Endodermal cell (in vitro differentiated cells): ENCODE results near the gene GSPT1. TPM values are rescaled to one million over a fixed set of nuclear protein-coding genes. Genes with fewer than 3 reads are reported as not detected.

Experiments used
- DNase-seq: peaks from one replicate; pipeline ENCODE4 v3.0.0-alpha.2; 2017
- H3K27ac ChIP-seq: 2 replicates; pipeline ENCODE4 v1.5.1; 2013; ENCODE audit warnings: mild to moderate bottlenecking, low read depth, low read length, moderate library complexity
- H3K27me3 ChIP-seq: 2 replicates; pipeline ENCODE4 v1.6.1; 2013; ENCODE audit warnings: mild to moderate bottlenecking, low read length, moderate library complexity; ENCODE audit not compliant: insufficient read depth, control insufficient read depth, poor library complexity, severe bottlenecking
- H3K36me3 ChIP-seq: 2 replicates; pipeline ENCODE4 v1.7.0; 2013; ENCODE audit warnings: mild to moderate bottlenecking, low read length, moderate library complexity; ENCODE audit not compliant: control insufficient read depth, insufficient read depth
- H3K4me1 ChIP-seq: one replicate; pipeline ENCODE4 v1.7.0; 2013; ENCODE audit warnings: low read length; ENCODE audit not compliant: control insufficient read depth, insufficient read depth
- H3K4me3 ChIP-seq: 2 replicates; pipeline ENCODE4 v1.5.1; 2013; ENCODE audit warnings: mild to moderate bottlenecking, low read length, moderate library complexity
- H3K9ac ChIP-seq: 2 replicates; pipeline ENCODE4 v1.6.1; 2013; ENCODE audit warnings: mild to moderate bottlenecking, low read length, moderate library complexity; ENCODE audit not compliant: poor library complexity, severe bottlenecking; ENCODE audit errors: extremely low read depth
- H3K9me3 ChIP-seq: 2 replicates; pipeline ENCODE4 v1.6.1; 2013; ENCODE audit warnings: mild to moderate bottlenecking, low read length, moderate library complexity; ENCODE audit not compliant: control insufficient read depth
- H3K27ac Mint-ChIP-seq: 2 replicates; pipeline ENCODE4 v1.8.0; 2020; ENCODE audit warnings: mixed read lengths
- H3K27me3 Mint-ChIP-seq: 2 replicates; pipeline ENCODE4 v1.8.0; 2021; ENCODE audit warnings: mild to moderate bottlenecking, mixed read lengths; ENCODE audit not compliant: insufficient read depth
- H3K36me3 Mint-ChIP-seq: 2 replicates; pipeline ENCODE4 v1.8.0; 2020; ENCODE audit warnings: low read depth, mixed read lengths
- H3K4me1 Mint-ChIP-seq: 2 replicates; pipeline ENCODE4 v1.8.0; 2020; ENCODE audit warnings: mixed read lengths
- H3K4me3 Mint-ChIP-seq: 2 replicates; pipeline ENCODE4 v1.8.0; 2020; ENCODE audit warnings: mild to moderate bottlenecking, moderate library complexity, mixed read lengths
- H3K9me3 Mint-ChIP-seq: 2 replicates; pipeline ENCODE4 v1.8.0; 2020; ENCODE audit warnings: mild to moderate bottlenecking, mixed read lengths
- CTCF ChIP-seq: fragments of 200-600 bp; sonication (generic); conservative IDR thresholded peaks from 2 replicates; pipeline ENCODE4 v1.5.0; 2021; ENCODE audit warnings: antibody characterized with exemption, mild to moderate bottlenecking
- WGBS, 2 experiments: methylation state at CpG; one replicate each; pipeline versions ENCODE4 v1.1.5 to v1.1.7; 2013; ENCODE audit warnings: missing lambda C conversion rate in 2 of 2, mixed read lengths in 1 of 2; ENCODE audit not compliant: insufficient coverage in 1 of 2, insufficient read length in 1 of 2; 5-methylcytosine and 5-hydroxymethylcytosine counted together
- total RNA-seq, 2 donors: library from RNA; stranded (reverse); fragmentation: NEBNext Ultra II Directional in 1 of 2; extraction: Animal tissue kit (Norgen Biotek cat#: 25700) in 1 of 2; gene quantifications; 2 replicates in 1 of 2; 3 replicates in 1 of 2; pipeline ENCODE4 v1.2.1, GENCODE V29; 2021

Gene GSPT1
- total RNA-seq, 2 donors from 2014 or later = 110 to 115 TPM

- Histone ChIP-seq H3K4me3 (no peak overlapping the region), H3K9ac (no peak overlapping the region), H3K27ac (no peak overlapping the region), H3K36me3 (peaks cover 76% of the 10 kb centered on the region), H3K9me3 (no peaks in the 10 kb centered on the region), H3K4me1 (peaks cover 5% of the 10 kb centered on the region), H3K27me3 (peaks cover 36% of the 10 kb centered on the region)
- Mint-ChIP-seq H3K27me3 (peaks cover 67% of the 10 kb centered on the region), H3K36me3 (peaks cover 57% of the 10 kb centered on the region), H3K4me1 (peaks cover 14% of the 10 kb centered on the region), H3K27ac (no peak overlapping the region), H3K9me3 (no peaks in the 10 kb centered on the region), H3K4me3 (no peak overlapping the region)
- no peak for DNase-seq
- 89 to 97% methylated on average over 5 of the region's 5 CpGs for WGBS, 2 experiments
- no peak for TF ChIP-seq CTCF
Measured at GRCh38 chr16:11875721-11876120, 40.0 kb downstream of the GSPT1 start.

GRCh38 chr16:11871193-11871592 lies 44.6 kb downstream of the GSPT1 start:
- H3K27me3 Mint-ChIP-seq = peaks cover 41% of the 10 kb centered on the region
- Histone ChIP-seq H3K27me3 (peaks cover 23% of the 10 kb centered on the region), H3K4me1 (peaks cover under 1% of the 10 kb centered on the region), H3K9ac (no peak overlapping the region), H3K27ac (no peak overlapping the region), H3K4me3 (no peak overlapping the region), H3K36me3 (peaks cover 71% of the 10 kb centered on the region), H3K9me3 (no peaks in the 10 kb centered on the region)
- H3K27ac Mint-ChIP-seq = no peak overlapping the region
- DNase-seq = peak; percentile 79
- TF ChIP-seq CTCF = peak; percentile 57
- H3K36me3 Mint-ChIP-seq = peaks cover 45% of the 10 kb centered on the region
- H3K4me3 Mint-ChIP-seq = no peak overlapping the region
- H3K9me3 Mint-ChIP-seq = no peaks in the 10 kb centered on the region
- peaks cover 13% of the 10 kb centered on the region for H3K4me1 Mint-ChIP-seq
- 62 to 64% methylated on average over 5 to 7 of the region's 7 CpGs for WGBS, 2 experiments

GRCh38 chr16:11870399-11870798 lies 45.4 kb downstream of the GSPT1 start:
- no peak overlapping the region for H3K27ac ChIP-seq
- 94 to 100% methylated on average over 2 to 3 of the region's 3 CpGs for WGBS, 2 experiments
- peaks cover 38% of the 10 kb centered on the region for H3K36me3 Mint-ChIP-seq
- H3K9ac ChIP-seq = no peak overlapping the region
- peaks cover 19% of the 10 kb centered on the region for H3K27me3 ChIP-seq
- no peak overlapping the region for H3K27ac Mint-ChIP-seq
- H3K36me3 ChIP-seq = peaks cover 66% of the 10 kb centered on the region
- DNase-seq = no peak
- H3K4me1 ChIP-seq = no peaks in the 10 kb centered on the region
- H3K9me3 Mint-ChIP-seq = no peaks in the 10 kb centered on the region
- H3K27me3 Mint-ChIP-seq = peaks cover 37% of the 10 kb centered on the region
- no peak overlapping the region for H3K4me3 Mint-ChIP-seq
- no peaks in the 10 kb centered on the region for H3K9me3 ChIP-seq
- no peak for TF ChIP-seq CTCF
- H3K4me3 ChIP-seq = no peak overlapping the region
- peaks cover 10% of the 10 kb centered on the region for H3K4me1 Mint-ChIP-seq
